Heart right ventricle (tissue), 16 donors: ENCODE measurements around the gene UGP2. TPM values are rescaled to one million over a fixed set of nuclear protein-coding genes. Genes with fewer than 3 reads are reported as not detected.
A peak's percentile ranks its signal among the peaks of the same experiment; 100 is the strongest.

Experiments
- ATAC-seq, 8 donors: fragments of 200-7000 bp; cut with Tn5 transposase; one replicate each; pipeline ENCODE4 v1.9.1; 2020; ENCODE audit warnings: mild to moderate bottlenecking in 8 of 8, moderate library complexity in 8 of 8, moderate number of reproducible peaks in 1 of 8
- DNase-seq, 2 donors: peaks; one replicate each; pipeline ENCODE4 v3.0.0-alpha.2; 2020
- H3K27ac ChIP-seq, 10 donors: fragments of 200-600 bp; sonication (generic) in 2 of 10; one replicate each; pipeline versions ENCODE4 v1.5.0 to v1.8.0; 2020 to 2022; ENCODE audit warnings: mild to moderate bottlenecking in 3 of 10
- H3K27me3 ChIP-seq, 7 donors: fragments of 200-600 bp; one replicate each; pipeline ENCODE4 v1.8.0; 2021 to 2022; ENCODE audit warnings: mild to moderate bottlenecking in 2 of 7
- H3K36me3 ChIP-seq, 9 donors: fragments of 200-600 bp; sonication (generic) in 1 of 9; one replicate each; pipeline versions ENCODE4 v1.5.0 to v1.8.0; 2020 to 2022; ENCODE audit warnings: mild to moderate bottlenecking in 2 of 9
- H3K4me1 ChIP-seq, 9 donors: fragments of 200-600 bp; sonication (generic) in 1 of 9; one replicate each; pipeline versions ENCODE4 v1.5.0 to v1.8.0; 2020 to 2022; ENCODE audit warnings: mild to moderate bottlenecking in 4 of 9
- H3K4me3 ChIP-seq, 10 donors: fragments of 200-600 bp; sonication (generic) in 2 of 10; one replicate each; pipeline versions ENCODE4 v1.5.0 to v1.8.0; 2020 to 2022; ENCODE audit warnings: mild to moderate bottlenecking in 7 of 10, moderate library complexity in 2 of 10
- H3K9me3 ChIP-seq, 11 donors: fragments of 200-600 bp in 10 of 11; sonication (generic) in 2 of 11; one replicate each; pipeline versions ENCODE4 v1.5.0 to v1.8.0; 2013 to 2022; ENCODE audit warnings: mild to moderate bottlenecking in 2 of 11, control low read depth in 1 of 11, moderate library complexity in 1 of 11
- WGBS, 2 donors: extraction: QIAGEN DNeasy Blood & Tissue Kit; methylation state at CpG; one replicate each; pipeline ENCODE4 v1.1.7; 2013; ENCODE audit warnings: inconsistent platforms in 1 of 2; 5-methylcytosine and 5-hydroxymethylcytosine counted together
- intact Hi-C, 10 donors: fragments of 100-400 bp; cut with DNase I; formaldehyde crosslinking; loops; one replicate each; pipeline versions ENCODE4 v1.11.1 to v1.14.2; 2022
- polyA plus RNA-seq, 2 donors: library from polyadenylated mRNA; stranded (reverse); fragments of 200-250 nt; gene quantifications; one replicate each; pipeline ENCODE4 v1.2.3, GENCODE V29; 2013
- total RNA-seq, 10 donors: library from RNA; stranded (reverse); fragmentation: NEBNext Ultra II Directional in 3 of 10; extraction: Animal tissue kit (Norgen Biotek cat#: 25700) in 3 of 10; gene quantifications; one replicate each; pipeline versions ENCODE4 v1.2.1 to v1.2.4, GENCODE V29; 2021 to 2023
- TF ChIP-seq, protein P1 (sequence below), 9 donors: fragments of 200-600 bp; sonication (generic) in 2 of 9; IDR thresholded peaks; one replicate each; pipeline versions ENCODE4 v1.5.0 to v1.8.0; 2021 to 2022; ENCODE audit warnings: antibody characterized with exemption in 9 of 9, mild to moderate bottlenecking in 5 of 9, moderate library complexity in 1 of 9
- donor health status: Arrhythmogenic right ventricular cardiomyopathy.
- donor health status: ischemic (EF 13 %, LVEDD 7.1; RV severe dilation, severe dysfunction).
- donor health status: healthy with polysubstance abuse.
- donor health status: DM: no; HTN: yes; CAD: no.
- donor health status: DM: no; HTN: no; CAD: no.
- donor health status: ischemic (EF 25% LVEDD 6.9; RV normal size, moderate dysfunction).
- donor health status: ischemic (EF 25% LVEDD 5.7; RV mildly dilated, moderate dysfunction).
- donor health status: healthy.
- donor health status: DM: yes; HTN: yes; CAD: no.
- donor health status: Ischemic cardiomyopathy.
- donor health status: ischemic (EF 35%, LVEDD 5.7; RV mildly dilated, moderate dysfunction).
- donor health status: nonischemic (EF 11% LVEDD 7.7; RV severe dilation, severe dysfunction).
- donor health status: DM: yes; HTN: yes; CAD: no.
- donor health status: PGD.
- donor health status: ischemic (EF 29% LVEDD 5.4; RV normal size, mild dysfunction).
- donor health status: nonischemic (EF 23%, LVEDD 6.1; RV moderate dilation, normal function).

UGP2 gene
- total and polyA plus RNA-seq, 12 donors = 139 to 632 (median 371) TPM

DNA sequence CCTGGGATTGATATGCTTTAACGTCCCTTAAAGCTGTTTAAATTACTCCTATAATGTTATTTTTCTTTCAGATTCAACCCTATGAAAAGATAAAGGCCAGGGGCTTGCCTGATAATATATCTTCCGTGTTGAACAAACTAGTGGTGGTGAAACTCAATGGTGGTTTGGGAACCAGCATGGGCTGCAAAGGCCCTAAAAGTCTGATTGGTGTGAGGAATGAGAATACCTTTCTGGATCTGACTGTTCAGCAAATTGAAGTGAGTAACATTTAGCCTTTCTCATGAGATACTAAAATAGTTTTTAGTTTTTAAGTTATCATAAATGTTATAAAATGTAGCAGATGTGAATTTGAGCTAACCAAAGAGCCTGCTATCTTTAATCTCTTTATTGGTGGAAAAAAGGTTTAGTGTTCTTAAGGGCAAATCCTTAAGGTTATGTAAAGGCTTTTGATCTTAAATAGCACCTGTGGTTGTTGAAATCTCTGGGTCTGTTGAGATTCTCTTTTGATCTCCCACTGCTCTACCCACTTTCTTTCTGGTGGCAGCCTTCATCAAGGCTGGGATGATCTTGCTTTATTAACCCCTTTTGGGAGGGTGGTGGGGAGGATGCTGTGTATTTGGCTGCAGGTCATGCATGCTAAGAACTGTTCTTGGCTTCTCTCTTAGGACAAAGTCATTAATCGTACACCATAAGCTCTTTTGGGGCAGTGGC, 40.9 kb downstream of the UGP2 start:
- Histone ChIP-seq H3K27me3 (no peaks in the 10 kb centered on the region), H3K9me3 (no peaks in the 10 kb centered on the region), H3K36me3 (peaks cover 0 to 92% (median 42%) of the 10 kb centered on the region in 9 donors), H3K27ac (no peak overlapping the region), H3K4me3 (no peak overlapping the region), H3K4me1 (peaks cover 0 to 22% (median 0%) of the 10 kb centered on the region in 9 donors)
- ATAC-seq (no peak), DNase-seq (no peak)
- 80% methylated on average over 3 of the region's 3 CpGs for WGBS, 2 donors
- intact Hi-C loops = loop anchor here in 1 of 10 donors (10.0 kb wide), 1 partner anchor 188 kb away; no protein-coding TSS in a partner anchor
- TF ChIP-seq, protein P1, sequence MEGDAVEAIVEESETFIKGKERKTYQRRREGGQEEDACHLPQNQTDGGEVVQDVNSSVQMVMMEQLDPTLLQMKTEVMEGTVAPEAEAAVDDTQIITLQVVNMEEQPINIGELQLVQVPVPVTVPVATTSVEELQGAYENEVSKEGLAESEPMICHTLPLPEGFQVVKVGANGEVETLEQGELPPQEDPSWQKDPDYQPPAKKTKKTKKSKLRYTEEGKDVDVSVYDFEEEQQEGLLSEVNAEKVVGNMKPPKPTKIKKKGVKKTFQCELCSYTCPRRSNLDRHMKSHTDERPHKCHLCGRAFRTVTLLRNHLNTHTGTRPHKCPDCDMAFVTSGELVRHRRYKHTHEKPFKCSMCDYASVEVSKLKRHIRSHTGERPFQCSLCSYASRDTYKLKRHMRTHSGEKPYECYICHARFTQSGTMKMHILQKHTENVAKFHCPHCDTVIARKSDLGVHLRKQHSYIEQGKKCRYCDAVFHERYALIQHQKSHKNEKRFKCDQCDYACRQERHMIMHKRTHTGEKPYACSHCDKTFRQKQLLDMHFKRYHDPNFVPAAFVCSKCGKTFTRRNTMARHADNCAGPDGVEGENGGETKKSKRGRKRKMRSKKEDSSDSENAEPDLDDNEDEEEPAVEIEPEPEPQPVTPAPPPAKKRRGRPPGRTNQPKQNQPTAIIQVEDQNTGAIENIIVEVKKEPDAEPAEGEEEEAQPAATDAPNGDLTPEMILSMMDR (IDR thresholded peaks at IDR 0.05) = no peak

DNA sequence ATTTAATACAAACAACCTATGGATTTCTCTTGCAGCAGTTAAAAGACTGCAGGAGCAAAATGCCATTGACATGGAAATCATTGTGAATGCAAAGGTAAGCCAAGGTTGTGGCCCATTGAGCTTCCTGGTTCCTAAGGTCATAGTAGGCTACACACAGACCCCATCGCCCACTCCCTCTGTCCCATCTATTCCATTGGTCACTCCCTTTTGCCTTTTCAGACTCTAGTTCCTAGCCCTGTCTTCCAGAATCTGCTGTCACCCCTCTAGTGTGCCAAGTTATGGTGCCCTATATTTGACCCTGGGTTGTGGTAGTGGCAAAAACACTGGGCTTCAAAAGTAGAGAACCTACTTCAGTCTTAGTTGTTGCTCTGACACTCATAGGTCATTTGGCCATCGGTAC, 44.7 kb downstream of the UGP2 start:
- ATAC-seq (peak in 1 of 8 donors; percentile 50), DNase-seq (no peak)
- Histone ChIP-seq H3K4me3 (no peak overlapping the region), H3K27me3 (no peaks in the 10 kb centered on the region), H3K4me1 (peaks cover 0 to 30% (median 0%) of the 10 kb centered on the region in 9 donors), H3K27ac (peak overlapping the region in 1 of 10 donors; percentile 11), H3K36me3 (peaks cover 0 to 100% (median 53%) of the 10 kb centered on the region in 9 donors), H3K9me3 (no peaks in the 10 kb centered on the region)
- TF ChIP-seq, protein P1 (IDR thresholded peaks at IDR 0.05) = no peak
- intact Hi-C loops = loop anchor here in 3 of 10 donors (5.0 to 10.0 kb wide), 3 partner anchors 189 to 194 kb away; no protein-coding TSS in a partner anchor
- 88 to 91% methylated on average over 2 of the region's 2 CpGs for WGBS, 2 donors

DNA sequence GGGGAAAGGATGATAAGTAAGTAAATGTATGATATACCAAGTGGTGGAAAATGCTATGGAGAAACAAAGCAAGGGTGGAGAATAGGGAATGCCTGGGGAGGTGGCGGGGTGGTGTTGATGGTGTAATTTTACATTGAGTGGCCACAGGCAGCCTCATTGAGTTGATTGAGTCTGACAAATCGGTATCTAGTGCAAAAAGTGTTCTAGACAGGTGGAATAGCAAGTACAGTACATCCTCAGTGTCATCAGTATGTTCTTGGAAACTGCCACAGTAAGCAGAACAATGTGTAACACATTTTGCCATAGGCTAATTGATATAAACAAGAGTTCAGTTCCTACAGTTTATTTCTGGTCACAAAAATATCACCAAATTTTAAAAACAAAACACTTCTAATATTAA, 46.4 kb downstream of the UGP2 start:
- H3K4me1 ChIP-seq = peaks cover 0 to 25% (median 0%) of the 10 kb centered on the region in 9 donors

More for the DNA sequence above, 46.4 kb downstream of the UGP2 start:
- Histone ChIP-seq H3K9me3 (no peaks in the 10 kb centered on the region), H3K36me3 (peaks cover 0 to 100% (median 49%) of the 10 kb centered on the region in 9 donors), H3K27me3 (no peaks in the 10 kb centered on the region), H3K27ac (peak overlapping the region in 1 of 10 donors; percentile 11), H3K4me3 (no peak overlapping the region)
- 78 to 85% methylated on average over 2 of the region's 2 CpGs for WGBS, 2 donors
- TF ChIP-seq, protein P1 (IDR thresholded peaks at IDR 0.05) = no peak
- peak in 1 of 8 donors; percentile 78 for ATAC-seq
- no peak for DNase-seq
- intact Hi-C loops = loop anchor here in 3 of 10 donors (5.0 to 10.0 kb wide), 3 partner anchors 191 to 196 kb away; no protein-coding TSS in a partner anchor
